Gastrocnemius medialis (tissue), 4 donors: Measurements from ENCODE around the gene TMEM43.

Experiments used
- CTCF ChIP-seq, 5 experiments: fragments of 450-650 bp in 3 of 5; fragments of 200-600 bp in 2 of 5; sonication (generic) in 2 of 5; IDR thresholded peaks in 4 of 5; conservative IDR thresholded peaks in 1 of 5; 1 replicate in 4 of 5; 2 replicates in 1 of 5; pipeline ENCODE4 v1.5.1; 2016 to 2019; ENCODE audit warnings: antibody characterized with exemption in 5 of 5, mild to moderate bottlenecking in 3 of 5, moderate library complexity in 3 of 5
- POLR2A ChIP-seq, 2 donors: fragments of 450-650 bp; IDR thresholded peaks; one replicate each; pipeline ENCODE4 v1.6.1; 2017; ENCODE audit warnings: antibody characterized with exemption in 2 of 2, mild to moderate bottlenecking in 2 of 2, moderate library complexity in 2 of 2

- no peak for TF ChIP-seq POLR2A (IDR thresholded peaks at IDR 0.05)
- TF ChIP-seq CTCF (IDR thresholded peaks at IDR 0.05 in 4 of 5, conservative IDR thresholded peaks at IDR 0.05 in 1 of 5) = no peak
Measured at GRCh38 chr3:14142567-14143270, 17.9 kb downstream of the TMEM43 start.
